ENCODE results near the gene NUP210L. TPM values are rescaled to one million over a fixed set of nuclear protein-coding genes. Genes with fewer than 3 reads are reported as not detected.

The NUP210L gene
- total and polyA plus RNA-seq, 9 of the 15 experiments (the other 6 are each of a cell fraction or from before 2014, with no cell fraction given) = 0.01 to 0.04 TPM; not detected in 7

DNA sequence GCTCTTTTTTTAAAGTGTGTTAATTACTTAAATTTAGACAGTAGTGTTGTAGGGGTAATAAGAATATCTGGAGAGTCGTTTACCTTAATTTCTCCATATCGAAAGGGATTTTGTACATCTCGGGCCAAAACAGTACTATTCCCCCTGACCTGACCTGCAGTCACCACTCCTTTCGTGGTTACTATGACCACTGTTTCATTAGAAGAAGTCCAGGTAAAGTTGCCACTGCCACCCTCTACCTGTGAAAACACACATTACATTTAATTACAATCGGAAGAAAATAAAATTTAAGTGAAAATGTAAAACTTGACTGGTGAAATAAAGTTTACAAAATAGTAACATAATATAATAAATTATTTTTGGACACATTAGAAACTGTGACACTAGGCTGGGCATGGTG is 37.2 kb downstream of the NUP210L start:
- no peak overlapping the region for H3K4me3 ChIP-seq
- H3K9ac ChIP-seq (ENCODE audit: insufficient read depth in 1 of 2, low read depth in 2 of 2, low read length in 2 of 2) = no peak overlapping the region
- FAIRE-seq = no peak
- H3K4me1 ChIP-seq (replicated peaks in 1 of 2; ENCODE audit: control insufficient read depth in 2 of 2, insufficient read depth in 2 of 2, low read length in 2 of 2) = no peaks in the 10 kb centered on the region; a peak in 2 of 5 replicates
- H3K9me3 ChIP-seq (replicated peaks; ENCODE audit: control insufficient read depth, insufficient read depth, low read depth, low read length) = no peaks in the 10 kb centered on the region
- H3K27me3 ChIP-seq (ENCODE audit: control insufficient read depth in 2 of 2, insufficient read depth in 2 of 2, low read length in 2 of 2) = no peaks in the 10 kb centered on the region
- ChIA-PET CTCF (ENCODE audit: low intra/inter-chr PET ratio) (no interaction called here), POLR2A (no interaction called here)
- intact Hi-C loops (cut with micrococcal nuclease) (no loop called here), in situ Hi-C loops (cut with MboI) (no loop called here)
- 24% methylated on average over 5 of the region's 5 CpGs for WGBS (ENCODE audit: insufficient coverage, low coverage, missing lambda C conversion rate)
- no peaks in the 10 kb centered on the region for H3K9me1 ChIP-seq (ENCODE audit: control insufficient read depth, insufficient read depth, low read length)
- TF ChIP-seq ELF2 (CRISPR knock-in tag; IDR thresholded peaks at IDR 0.05) (no peak), RFX1 (IDR thresholded peaks at IDR 0.05) (peak; percentile 44; the same call in 1 of the 2 replicates)
- TF ChIP-seq, protein P1, sequence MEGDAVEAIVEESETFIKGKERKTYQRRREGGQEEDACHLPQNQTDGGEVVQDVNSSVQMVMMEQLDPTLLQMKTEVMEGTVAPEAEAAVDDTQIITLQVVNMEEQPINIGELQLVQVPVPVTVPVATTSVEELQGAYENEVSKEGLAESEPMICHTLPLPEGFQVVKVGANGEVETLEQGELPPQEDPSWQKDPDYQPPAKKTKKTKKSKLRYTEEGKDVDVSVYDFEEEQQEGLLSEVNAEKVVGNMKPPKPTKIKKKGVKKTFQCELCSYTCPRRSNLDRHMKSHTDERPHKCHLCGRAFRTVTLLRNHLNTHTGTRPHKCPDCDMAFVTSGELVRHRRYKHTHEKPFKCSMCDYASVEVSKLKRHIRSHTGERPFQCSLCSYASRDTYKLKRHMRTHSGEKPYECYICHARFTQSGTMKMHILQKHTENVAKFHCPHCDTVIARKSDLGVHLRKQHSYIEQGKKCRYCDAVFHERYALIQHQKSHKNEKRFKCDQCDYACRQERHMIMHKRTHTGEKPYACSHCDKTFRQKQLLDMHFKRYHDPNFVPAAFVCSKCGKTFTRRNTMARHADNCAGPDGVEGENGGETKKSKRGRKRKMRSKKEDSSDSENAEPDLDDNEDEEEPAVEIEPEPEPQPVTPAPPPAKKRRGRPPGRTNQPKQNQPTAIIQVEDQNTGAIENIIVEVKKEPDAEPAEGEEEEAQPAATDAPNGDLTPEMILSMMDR (IDR thresholded peaks at IDR 0.05 in 2 of 3, conservative IDR thresholded peaks at IDR 0.05 in 1 of 3; ENCODE audit: insufficient read depth in 2 of 3, low read depth in 1 of 3, low read length in 3 of 3) = 0 out of 6 replicates have a peak, but pooled peaks of 1 of the 3 experiments have one; percentile 19
- TF ChIP-seq, protein P2, sequence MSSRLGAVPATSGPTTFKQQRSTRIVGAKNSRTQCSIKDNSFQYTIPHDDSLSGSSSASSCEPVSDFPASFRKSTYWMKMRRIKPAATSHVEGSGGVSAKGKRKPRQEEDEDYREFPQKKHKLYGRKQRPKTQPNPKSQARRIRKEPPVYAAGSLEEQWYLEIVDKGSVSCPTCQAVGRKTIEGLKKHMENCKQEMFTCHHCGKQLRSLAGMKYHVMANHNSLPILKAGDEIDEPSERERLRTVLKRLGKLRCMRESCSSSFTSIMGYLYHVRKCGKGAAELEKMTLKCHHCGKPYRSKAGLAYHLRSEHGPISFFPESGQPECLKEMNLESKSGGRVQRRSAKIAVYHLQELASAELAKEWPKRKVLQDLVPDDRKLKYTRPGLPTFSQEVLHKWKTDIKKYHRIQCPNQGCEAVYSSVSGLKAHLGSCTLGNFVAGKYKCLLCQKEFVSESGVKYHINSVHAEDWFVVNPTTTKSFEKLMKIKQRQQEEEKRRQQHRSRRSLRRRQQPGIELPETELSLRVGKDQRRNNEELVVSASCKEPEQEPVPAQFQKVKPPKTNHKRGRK (tag; IDR thresholded peaks at IDR 0.05) = no peak
- no peak overlapping the region for H3K27ac ChIP-seq (ENCODE audit: extremely low read depth, low read depth, low read length)
- no peak overlapping the region for H3K4me2 ChIP-seq (ENCODE audit: insufficient read depth, low read length)
- H3K36me3 ChIP-seq (ENCODE audit: control insufficient read depth, insufficient read depth, low read length) = no peaks in the 10 kb centered on the region
- no peaks in the 10 kb centered on the region for H3K79me2 ChIP-seq (ENCODE audit: control insufficient read depth, insufficient read depth, low read length)
- DNase-seq (ENCODE audit: extremely low read depth in 1 of 4, low spot score in 3 of 4) = peak in 1 of 4 experiments; percentile 11
- peak; percentile 59; the same call in 1 of the 3 replicates for ATAC-seq
- H2AFZ ChIP-seq (ENCODE audit: low read depth, low read length) = no peak overlapping the region
- no peaks in the 10 kb centered on the region for H4K20me1 ChIP-seq (replicated peaks; ENCODE audit: control insufficient read depth, insufficient read depth, low read length)
- no TSS peak for BruUV-seq (replicated peaks)

Data from K562 (cell line).